Activated CD4-positive, alpha-beta T cell treated with anti-CD3 and anti-CD28 coated beads, Interleukin-10, Interleukin-2, amounts not matched to agents 100 ng/mL and 50 ng/mL, durations not matched to agents 16 hours and 8 hours (primary cell): ENCODE measurements around the gene PRR5L.

Experiments
- DNase-seq: peaks from one replicate; pipeline ENCODE4 v3.0.0-alpha.2; 2020

PRR5L gene

GRCh38 chr11:36328966-36329673 is 33.0 kb downstream of the PRR5L start:
- DNase-seq = no peak

GRCh38 chr11:36330411-36330810 is 34.3 kb downstream of the PRR5L start:
- DNase-seq = no peak

GRCh38 chr11:36333468-36333867 is 37.4 kb downstream of the PRR5L start:
- no peak for DNase-seq

GRCh38 chr11:36333897-36334296 is 37.8 kb downstream of the PRR5L start:
- DNase-seq = no peak

GRCh38 chr11:36339888-36340287 is 43.8 kb downstream of the PRR5L start:
- no peak for DNase-seq

GRCh38 chr11:36340897-36341296 is 44.8 kb downstream of the PRR5L start:
- DNase-seq = no peak

- no peak for DNase-seq
These were observed 45.8 kb downstream of the PRR5L start for GRCh38 chr11:36341915-36342314.

- DNase-seq = no peak
These were observed 46.2 kb downstream of the PRR5L start for GRCh38 chr11:36342327-36342726.

- DNase-seq = no peak
These were observed 47.3 kb downstream of the PRR5L start for GRCh38 chr11:36343436-36343835.

GRCh38 chr11:36345084-36345511 is 49.0 kb downstream of the PRR5L start:
- DNase-seq = no peak

- no peak for DNase-seq
These were observed 49.5 kb downstream of the PRR5L start for GRCh38 chr11:36345535-36346141.

- peak; percentile 39 for DNase-seq
These were observed 50.7 kb downstream of the PRR5L start for GRCh38 chr11:36346562-36347383.

GRCh38 chr11:36347384-36347906 is 51.4 kb downstream of the PRR5L start:
- DNase-seq = no peak

GRCh38 chr11:36349351-36350136 is 53.5 kb downstream of the PRR5L start:
- no peak for DNase-seq

GRCh38 chr11:36350137-36350513 is 54.0 kb downstream of the PRR5L start:
- no peak for DNase-seq

- DNase-seq = peak; percentile 78
These were observed 56.8 kb downstream of the PRR5L start for GRCh38 chr11:36352922-36353321.

- peak; percentile 77 for DNase-seq
These were observed 58.3 kb downstream of the PRR5L start for GRCh38 chr11:36354221-36355003.

- DNase-seq = no peak
These were observed 60.1 kb downstream of the PRR5L start for GRCh38 chr11:36356201-36356600.

- no peak for DNase-seq
These were observed 61.7 kb downstream of the PRR5L start for GRCh38 chr11:36357831-36358230.

GRCh38 chr11:36358436-36358835 is 62.3 kb downstream of the PRR5L start:
- no peak for DNase-seq

GRCh38 chr11:36360318-36360717 is 64.2 kb downstream of the PRR5L start:
- peak; percentile 55 for DNase-seq

GRCh38 chr11:36360826-36361415 is 64.8 kb downstream of the PRR5L start:
- DNase-seq = no peak
